HG03066 (cell line): Measurements from ENCODE around the gene KIF26A.

Experiments used
- ATAC-seq: cut with Tn5 transposase; IDR thresholded peaks from one replicate; pipeline ENCODE4 v1.9.1; 2021; ENCODE audit warnings: low read depth; ENCODE audit not compliant: unreplicated experiment

KIF26A gene

DNA sequence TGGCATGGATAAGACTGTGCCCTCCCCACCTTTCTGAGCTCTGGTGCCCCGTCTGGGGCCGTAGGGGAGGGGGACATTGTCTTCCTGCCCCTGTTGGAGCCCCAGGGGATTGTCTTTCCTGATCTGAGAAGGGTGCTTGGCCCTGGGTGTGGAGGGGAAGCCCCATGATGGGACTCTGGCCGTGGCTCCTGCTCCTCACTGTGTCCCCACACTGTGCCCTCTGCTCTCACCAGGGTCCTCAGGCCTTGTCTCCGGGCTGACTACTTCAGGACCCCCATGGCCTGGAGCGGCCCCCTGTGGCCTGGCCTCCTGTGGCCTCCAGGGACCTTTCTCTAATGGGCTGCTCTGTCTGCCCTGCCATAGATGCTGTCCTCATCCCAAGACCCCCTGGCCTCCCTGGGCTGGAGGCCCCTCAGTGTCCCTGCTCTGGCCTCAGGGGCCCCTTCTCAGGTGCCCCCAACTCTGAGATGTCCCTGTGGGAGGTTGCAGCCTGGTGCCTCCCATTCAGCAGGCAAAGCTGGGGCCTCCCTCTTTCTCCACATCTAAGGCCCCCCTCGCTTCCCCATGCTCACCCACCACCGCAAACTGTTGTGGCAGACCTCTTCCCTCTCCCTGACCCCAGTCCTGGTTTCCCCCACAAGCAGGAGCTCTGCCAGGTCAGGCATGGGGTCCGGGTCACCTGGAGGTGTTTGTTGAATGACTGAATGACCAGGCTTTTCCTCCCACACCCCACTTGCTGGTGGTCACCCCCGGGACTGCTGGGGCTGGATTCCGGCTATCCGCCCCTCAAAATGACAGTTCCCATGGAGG lies 4.0 kb downstream of the KIF26A start:
- no peak for ATAC-seq

DNA sequence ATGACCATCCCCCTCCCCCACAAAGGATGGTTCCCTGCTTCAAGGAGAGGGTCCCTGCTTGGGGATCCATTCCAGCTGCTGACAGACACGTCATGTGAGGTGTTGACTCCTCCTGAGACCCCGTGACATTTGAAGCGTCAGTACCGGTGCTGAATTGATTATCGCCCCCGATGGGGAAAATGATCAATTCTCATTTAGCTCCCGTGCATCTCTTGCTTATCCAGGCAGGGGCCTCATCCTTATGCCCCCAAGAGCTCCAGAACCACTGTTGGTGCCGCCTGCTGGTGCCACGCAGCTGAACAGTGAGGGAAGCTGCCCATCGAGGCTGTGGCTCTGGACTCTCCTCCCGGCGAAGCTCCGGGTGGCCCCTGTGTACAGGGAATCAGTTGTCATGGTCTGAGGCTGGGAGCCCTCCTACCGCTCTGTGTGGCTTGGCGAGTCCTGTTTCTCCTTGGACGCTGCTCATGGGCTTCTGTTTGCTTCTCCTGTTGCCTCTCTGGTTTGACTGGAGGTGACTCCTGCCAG lies 4.6 kb downstream of the KIF26A start:
- no peak for ATAC-seq

DNA sequence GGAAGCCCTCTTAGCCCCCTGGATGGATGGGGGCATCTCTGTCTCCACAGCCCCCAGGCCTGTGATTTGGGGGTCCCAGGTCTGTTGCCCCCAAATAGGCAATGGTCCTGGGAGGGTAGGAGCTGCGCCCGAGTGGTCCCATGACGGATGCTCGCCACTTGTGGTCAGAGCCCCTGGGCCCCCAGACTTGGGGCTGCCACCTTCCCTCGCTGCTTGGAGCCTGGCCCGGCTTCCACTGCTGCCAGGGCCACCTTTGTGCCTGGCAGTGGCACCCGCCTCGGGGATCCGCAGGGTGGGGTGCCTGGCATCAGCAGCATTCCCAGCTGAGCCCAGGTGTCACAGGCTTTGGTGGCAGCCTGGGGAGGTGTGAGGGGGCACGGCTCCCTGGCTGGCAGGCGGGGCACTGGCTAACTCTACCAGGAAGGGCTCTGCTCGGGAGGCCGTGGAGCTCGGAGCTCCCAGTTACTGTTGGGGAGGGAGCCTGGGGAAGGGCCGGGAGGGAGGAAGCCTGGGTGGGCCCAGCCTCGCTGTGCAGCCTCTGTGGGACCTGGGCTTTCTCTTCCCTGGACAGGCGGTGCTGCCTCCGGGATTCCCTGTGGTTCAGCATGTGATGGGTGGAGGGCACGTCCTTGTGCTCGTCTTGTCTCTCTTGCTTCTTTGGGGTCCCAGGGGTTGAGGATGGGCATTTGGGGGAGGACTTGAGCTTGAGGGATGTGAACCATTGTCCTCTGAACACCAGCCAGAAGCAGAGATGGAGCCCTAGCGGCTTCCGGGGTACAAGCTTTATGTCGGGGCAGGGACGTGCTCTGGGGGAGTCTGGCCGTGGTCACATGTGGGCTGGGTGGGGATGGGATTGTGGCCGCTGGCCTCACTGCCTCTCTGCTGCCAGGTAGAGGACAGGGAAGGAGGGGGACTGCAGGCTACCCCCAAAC lies 5.4 kb downstream of the KIF26A start:
- no peak for ATAC-seq

DNA sequence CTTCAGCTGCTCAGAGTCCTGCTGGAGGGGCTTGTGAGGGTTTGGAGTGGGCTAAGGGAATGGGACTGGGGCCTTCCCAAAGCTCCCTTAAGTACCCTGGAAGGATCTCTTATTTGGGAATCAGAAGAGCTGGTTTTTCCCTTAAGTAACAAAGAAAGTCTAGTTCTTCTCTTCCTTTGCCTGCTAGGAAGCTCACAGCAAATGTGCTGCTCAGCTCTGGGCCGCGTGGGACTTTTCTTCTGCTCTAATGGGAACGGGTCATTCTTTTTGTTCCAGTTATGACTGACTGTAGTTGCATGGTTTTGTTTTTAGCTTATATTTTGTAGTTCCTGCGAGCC lies 6.0 kb downstream of the KIF26A start:
- ATAC-seq: no peak

DNA sequence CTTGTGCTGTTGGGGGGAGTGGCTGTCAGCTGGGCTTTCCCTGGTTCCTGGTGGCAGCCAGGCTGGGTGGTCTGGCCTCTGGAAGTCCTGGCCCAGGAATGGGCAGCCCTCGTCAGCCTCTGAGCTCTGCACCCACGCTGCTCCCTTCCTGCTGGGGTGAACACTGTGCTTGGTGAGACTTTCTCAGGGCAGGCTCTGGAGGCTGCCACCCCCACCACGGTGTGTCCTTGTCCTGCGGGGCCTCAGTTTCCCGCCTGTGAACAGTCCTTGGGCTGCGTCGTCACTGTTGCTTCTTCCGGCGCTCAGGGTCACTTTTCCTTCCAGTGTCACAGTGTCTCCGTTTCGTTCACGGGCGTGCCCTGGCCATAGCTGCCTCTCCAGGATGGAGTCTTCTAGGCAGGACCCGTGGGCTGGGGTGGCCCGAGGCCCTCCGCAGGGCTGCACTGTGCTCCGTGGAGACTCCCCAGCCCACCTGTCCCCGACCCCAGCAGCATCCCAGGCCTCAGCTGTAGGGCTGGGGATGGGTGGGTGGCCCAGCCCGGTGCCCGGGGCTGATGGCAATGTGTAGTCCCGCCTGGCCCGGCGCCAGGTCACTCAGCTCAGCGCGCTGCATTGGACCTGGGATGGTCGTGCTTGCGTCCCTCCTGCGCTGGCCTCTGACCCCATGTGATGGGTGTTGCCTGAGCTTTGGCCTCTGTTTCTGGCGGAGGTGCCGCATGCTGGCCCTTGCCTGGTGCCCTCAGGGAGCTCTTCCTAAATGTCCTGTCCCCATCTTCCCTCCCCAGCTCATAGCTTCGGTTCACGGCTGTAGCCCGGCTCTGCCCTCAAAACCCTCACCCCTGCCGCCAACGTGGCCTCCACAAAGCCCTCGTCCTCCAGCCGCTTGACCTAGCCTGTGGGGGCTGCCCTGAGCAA lies 6.8 kb downstream of the KIF26A start:
- ATAC-seq: no peak

DNA sequence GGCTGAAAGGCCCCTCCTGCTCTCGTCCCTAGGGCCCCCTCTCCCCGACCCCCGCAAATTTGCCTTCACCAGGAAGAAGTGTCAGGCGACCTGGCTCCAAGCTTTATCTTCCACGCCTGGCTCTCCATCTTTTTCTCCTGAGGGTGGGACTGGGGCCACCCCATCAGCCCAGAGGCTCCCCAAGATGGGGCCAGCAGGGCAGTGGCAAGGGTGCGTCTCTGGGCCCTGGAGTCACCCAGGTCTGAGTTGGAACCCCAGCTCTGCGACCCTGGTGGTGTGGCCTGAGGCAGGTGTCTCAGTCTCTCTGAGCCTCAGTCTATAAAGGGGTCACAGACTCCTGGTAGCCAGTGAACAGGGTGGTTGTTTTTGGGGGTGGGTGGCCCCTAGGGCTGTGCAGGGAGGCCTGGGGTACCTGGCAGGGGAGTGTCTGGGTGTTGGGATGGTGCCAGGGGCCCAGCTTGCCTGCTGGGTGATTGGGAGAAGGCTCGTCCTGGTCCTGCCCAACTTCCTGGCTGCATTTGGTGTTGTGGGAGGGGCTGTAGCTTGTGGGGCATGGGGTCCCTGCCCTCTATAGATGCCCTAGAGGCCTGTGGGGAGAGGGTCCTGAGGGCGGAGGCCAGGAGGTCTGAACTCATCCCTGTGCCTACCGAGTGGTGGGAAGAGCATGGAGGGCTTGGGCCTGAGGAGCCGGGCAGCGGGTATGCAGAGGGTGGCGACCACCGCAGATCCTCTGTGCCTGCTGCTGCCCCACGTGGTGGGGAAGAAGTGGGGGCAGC lies 7.6 kb downstream of the KIF26A start:
- no peak for ATAC-seq

DNA sequence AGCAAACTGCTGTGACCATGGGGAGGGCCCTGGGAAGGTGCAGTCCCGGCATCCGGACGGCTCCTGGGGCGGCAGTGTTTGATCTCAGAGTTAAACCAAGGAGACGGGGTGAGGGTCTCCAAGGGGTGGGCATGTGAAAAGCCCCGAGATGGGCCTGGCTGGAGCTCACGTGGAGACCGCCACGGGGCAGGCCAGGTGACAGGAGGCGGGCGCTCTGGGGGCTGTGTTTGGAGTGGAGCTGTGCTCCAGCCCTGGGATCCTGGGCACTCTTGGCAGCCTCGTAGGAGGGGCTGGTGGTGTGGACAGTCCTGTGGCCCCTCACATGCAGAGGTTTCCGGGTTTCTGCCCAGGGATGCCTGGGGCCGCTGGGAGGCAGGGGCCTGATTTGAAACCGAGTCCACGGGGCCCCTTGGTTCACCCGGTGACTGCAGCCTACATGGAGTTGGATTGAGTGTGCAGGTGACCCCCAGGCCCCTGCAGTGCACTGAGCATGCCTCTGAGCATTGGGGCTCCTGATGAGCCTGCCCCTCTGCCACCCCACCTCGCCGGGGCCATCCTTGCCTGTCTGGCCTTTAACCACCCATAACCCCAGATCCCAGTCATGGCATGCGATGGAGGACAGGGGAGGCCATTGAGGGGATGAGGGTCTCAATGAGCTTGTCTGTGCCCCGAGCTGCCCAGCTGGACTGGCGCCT lies 8.4 kb downstream of the KIF26A start:
- ATAC-seq: no peak

DNA sequence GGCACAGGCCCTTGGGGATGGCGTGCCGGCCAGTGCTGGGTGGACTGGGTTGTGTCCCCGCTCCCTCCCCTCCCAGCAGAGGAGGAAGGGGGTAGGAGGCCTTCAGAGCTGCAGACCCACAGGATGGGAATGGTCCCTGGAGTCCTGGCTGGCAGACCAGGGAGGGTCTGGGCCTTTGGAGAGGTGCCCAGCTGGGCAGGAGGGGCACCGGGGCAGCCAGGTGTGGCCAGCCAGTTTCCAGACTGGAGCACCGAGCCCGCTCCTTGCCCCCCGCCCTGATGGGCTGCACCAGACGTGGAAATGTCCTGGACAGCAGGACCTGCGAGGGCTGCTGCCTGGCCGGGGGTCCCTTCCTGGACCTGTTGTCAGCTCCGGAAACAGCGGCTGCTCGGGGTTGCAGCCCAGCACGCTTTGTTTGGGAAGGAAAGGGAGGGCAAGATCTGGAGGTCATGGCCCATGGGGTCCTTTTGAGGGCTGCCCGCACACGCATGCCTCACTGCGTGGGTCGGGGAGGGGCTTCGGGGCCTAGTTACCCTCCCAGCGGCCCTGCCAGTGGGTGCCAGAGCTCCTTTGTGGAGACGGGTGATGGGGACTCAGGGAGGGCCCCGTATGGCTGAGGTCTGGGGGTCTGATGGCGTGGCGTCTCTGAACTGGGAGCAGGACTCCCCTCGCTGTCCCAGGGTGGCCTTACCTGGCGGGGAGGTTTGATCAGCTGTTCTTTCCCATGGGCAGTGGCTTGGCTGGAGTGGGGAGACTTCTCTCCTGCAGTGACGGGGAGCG lies 9.1 kb downstream of the KIF26A start:
- no peak for ATAC-seq

DNA sequence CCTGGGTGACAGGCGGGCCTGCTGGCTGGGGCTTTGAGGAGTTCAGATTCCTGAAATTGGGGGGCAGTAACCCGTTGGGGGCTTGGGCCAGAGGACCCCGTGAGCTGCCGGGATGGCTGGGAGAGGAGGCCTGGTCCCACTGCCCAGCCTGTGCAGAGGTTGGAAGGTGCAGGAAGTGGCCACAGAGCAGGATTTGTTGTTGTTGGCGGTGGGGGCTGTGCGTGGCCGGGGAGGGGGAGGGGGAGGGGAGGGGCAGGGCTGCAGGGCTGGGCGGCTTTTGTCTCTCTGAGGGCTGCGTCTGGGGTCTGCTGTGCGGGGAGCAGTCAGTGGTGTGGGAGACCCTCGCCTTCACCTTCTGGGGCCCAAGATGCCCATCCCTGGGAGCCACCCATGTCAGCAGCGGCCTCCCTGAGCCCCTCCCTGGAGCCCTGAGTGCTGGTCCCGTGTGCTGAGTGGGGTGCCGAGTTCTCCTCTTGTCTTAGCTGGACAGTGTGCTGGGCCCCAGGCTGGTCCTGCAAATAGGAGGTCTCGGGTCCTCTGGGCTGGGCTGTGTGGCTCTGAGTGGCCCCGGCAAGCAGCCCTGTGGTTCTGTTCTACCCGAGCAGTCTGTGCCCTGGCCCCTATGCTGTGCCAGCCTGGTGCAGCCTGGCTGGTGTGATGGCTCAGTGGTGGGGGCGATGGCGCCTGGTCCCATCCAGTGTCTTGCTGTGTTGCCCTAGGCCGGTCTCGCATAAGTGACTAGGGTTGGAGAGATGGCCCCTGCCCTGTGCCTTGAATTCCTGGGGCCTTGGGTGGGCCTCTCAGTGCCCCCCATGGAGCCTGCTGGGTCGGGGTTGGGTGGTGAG lies 10.3 kb downstream of the KIF26A start:
- ATAC-seq: no peak

DNA sequence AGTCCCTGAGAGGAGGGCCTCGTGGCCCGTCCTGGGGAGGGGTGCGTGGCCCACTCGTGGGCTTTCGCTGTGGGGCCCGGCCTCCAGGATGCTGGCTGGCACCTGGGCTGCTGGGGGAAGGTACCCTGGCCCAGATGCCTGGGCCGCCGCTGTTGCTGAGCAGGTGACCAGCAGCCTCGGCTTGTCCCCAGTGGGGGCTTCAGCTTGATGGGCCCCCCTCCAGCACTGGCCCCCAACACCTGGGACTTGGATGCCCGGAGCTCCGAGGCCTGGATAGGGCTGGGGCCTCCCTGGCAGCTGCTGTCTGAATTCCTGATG lies 10.8 kb downstream of the KIF26A start:
- ATAC-seq: no peak

DNA sequence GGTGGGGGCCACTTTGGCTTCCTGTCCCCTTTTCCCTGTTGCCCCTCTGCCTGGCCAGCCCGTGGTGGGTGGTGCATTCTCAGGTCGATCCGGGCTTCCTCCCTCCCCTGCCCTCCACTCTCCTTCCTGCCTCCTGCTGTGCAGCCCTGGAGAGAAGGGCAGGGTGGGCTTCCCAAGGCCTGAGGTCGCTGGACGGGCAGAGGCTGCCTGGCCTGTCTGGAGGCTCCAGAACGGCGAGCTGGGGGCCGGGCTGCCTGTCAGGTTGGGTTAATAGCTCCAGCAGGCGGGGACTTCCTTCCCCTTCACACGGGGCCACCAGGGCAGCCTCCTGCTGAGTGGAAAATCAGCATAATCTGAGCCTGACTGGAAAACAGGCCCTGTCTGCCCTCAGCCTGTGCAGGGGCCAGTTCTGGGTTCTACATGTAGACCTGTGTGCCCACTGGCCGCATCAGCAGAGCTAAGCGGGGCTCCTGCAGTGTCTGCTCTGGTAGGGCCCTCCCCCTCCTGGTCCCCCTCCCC lies 11.3 kb downstream of the KIF26A start:
- ATAC-seq: no peak

DNA sequence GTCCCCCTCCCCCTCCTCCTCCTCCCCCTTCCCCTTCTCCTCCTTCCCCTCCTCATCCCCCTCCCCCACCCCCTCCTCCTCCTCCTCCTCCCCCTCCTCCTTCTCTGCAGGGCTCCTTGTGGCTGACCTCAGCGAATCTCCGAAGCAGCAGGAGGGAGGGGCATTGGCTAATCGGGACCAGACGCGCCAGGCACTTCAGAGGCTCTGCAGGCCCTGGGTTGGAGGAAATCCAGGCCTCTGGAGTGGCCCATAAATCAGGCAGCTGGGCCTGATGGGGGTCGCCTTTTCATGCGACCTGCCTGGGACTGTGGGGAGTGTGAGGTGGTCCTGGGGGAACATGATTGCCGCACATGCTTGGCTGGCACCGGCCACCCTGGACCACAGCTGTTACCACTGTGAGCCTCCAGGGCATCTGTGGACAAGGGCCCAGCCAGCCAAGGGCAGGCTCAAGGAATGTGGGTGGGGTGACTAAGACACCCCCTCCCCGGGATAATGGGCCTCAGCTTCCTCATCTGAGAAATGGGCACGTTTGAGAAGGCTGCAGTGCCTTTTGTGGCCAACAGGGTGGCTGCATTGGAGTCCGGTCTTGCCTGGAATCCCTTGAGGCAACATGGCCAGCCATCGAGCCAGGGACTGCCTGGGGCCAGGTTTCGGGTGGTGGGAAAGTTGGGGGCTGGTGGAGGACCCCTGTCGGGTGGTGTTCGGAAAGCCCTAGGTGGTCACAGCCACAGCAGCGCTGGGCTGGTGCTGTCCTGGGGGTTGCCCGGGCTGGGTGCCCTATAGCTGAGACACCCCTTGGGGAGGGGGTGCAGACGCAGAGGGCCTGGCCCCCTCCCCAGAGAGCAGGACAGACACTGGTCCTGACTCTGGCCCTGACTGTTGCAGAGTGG lies 12.0 kb downstream of the KIF26A start:
- no peak for ATAC-seq

DNA sequence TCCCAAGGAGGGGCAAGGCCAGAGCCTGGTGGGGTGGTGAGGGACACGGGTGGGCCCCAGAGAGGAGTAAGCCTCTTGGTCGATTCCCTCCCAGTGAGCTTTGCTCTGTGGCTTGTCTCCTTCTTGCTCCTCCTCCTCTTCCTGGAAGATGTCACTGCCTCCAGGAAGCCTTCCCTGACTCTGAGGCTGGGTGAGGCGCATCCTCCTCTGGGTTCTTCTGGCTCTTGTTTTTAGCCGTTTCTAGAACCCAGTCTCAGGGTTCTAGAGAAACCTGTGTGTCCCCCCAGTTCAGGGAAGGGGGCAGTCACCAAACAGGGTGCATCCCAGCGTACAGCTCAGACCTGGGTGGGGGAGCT lies 12.6 kb downstream of the KIF26A start:
- no peak for ATAC-seq

DNA sequence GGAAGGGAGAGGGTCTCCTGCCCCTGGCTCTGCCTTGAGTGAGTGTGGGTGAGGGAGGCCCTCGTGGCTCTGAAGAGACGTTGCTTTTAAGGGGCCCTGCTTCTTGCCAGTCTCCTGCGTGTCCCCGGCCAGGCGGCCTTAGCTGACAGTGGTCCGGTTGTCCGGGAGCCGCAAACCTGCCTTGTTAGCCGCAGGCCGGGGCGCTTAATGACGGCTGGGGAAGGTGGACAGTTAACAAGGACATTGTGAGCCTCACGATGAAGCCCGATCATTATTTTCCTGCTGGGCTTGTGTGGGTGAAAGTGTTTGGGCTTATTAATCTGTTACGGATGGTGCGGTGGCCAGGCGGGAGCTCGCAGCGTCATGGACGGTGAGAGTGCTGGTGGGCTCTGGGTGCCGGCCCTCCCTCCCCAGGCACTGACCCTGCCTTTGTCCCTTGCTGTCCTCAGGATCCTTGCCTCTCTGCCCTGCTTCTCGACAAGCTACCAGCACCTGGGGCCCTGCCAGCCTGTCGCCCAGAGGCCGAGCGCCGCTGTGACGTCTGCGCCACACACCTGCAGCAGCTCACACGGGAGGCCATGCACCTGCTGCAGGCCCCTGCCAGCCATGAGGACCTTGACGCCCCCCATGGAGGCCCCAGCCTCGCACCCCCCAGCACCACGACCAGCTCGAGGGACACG lies 13.3 kb downstream of the KIF26A start:
- ATAC-seq: no peak

DNA sequence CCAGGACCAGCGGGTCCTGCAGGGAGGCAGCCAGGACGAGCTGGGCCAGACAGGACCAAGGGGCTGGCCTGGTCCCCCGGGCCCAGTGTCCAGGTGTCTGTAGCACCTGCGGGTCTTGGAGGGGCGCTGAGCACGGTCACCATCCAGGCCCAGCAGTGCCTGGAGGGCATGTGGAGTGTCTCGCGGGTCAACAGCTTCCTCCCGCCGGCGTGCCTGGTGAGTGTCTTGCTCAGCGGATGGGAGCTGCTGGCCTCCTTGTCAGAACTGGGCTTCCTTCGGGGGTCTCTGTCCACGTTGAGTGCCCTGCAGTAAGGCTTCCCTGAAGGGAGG lies 13.8 kb downstream of the KIF26A start:
- ATAC-seq: no peak

DNA sequence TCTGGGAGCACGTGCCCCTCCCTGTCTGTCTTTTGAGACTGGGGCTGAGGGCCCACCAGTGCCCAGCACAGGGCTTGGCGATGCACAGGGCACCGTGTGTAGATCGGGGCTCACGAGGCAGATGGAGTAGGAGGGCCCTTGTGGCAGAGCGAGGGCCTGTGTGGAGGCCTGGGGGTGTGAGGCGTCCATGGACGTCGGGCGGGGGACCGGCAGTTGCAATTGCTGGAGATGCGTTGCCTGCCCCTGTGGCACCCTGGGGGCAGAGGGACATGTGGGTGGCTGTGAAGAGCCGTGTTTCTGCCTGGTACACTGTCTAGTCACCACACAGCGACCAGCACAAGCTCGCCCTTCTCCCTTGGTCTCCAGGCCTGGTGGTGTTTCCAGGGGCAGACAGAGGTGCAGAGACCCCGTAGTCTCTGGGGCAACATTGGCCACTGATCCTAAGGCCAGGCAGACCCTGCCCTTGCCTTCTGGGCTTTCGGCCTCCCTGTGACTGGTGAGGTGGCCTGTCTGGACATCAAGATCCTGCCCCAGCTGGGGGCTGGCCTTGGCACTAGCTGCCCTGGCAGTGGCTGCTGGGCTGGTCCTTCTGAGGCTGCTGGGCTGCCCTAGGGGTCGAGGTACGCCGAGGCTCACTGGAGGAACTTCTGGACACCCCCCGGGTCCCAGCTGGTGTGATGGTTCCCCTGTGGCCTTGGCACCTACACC lies 14.5 kb downstream of the KIF26A start:
- no peak for ATAC-seq
